Activated CD8-positive, alpha-beta T cell treated with anti-CD3 and anti-CD28 coated beads for 36 hours (primary cell): Measurements from ENCODE around the gene CDC14B. TPM values are rescaled to one million over a fixed set of nuclear protein-coding genes. Genes with fewer than 3 reads are reported as not detected.
"Not testable (repeated sequence)": the region's sequence is repeated elsewhere in the genome, so short reads cannot be mapped to it uniquely, and the experiment has no call there.

Experiments
- ATAC-seq: fragments of 200-7000 bp; cut with Tn5 transposase; one replicate; pipeline ENCODE4 v1.10.0; 2021; ENCODE audit warnings: mild to moderate bottlenecking, moderate library complexity
- CTCF ChIA-PET: fragments of 350-600 bp; sonication (Branson Sonifier 250); formaldehyde crosslinking; loops from one replicate; lab custom pipeline; 2021; ENCODE audit warnings: antibody characterized with exemption; lab: Charles Lee
- POLR2A ChIA-PET: fragments of 350-600 bp; sonication (Branson Sonifier 250); formaldehyde crosslinking; loops from one replicate; lab custom pipeline; 2021; ENCODE audit warnings: antibody characterized with exemption; lab: Charles Lee
- DNase-seq: peaks from one replicate; pipeline ENCODE4 v3.0.0-alpha.2; 2020
- H3K27ac Mint-ChIP-seq: one replicate; pipeline ENCODE4 v1.8.0; 2021; ENCODE audit warnings: mild to moderate bottlenecking, mixed read lengths
- H3K27me3 Mint-ChIP-seq: one replicate; pipeline ENCODE4 v1.8.0; 2021; ENCODE audit warnings: mixed read lengths
- H3K36me3 Mint-ChIP-seq: one replicate; pipeline ENCODE4 v1.8.0; 2021; ENCODE audit warnings: low read depth, mixed read lengths
- H3K4me1 Mint-ChIP-seq: one replicate; pipeline ENCODE4 v1.8.0; 2021; ENCODE audit warnings: low read depth, mixed read lengths
- H3K4me3 Mint-ChIP-seq: one replicate; pipeline ENCODE4 v1.8.0; 2021; ENCODE audit warnings: mild to moderate bottlenecking, moderate library complexity, mixed read lengths
- H3K9me3 Mint-ChIP-seq: one replicate; pipeline ENCODE4 v1.8.0; 2021; ENCODE audit warnings: mixed read lengths
- intact Hi-C: fragments of 100-400 bp; cut with micrococcal nuclease; formaldehyde crosslinking; loops from one replicate; pipeline ENCODE4 v1.10.0; 2022
- total RNA-seq, 2 experiments: library from RNA; stranded (reverse); gene quantifications; one replicate each; pipeline ENCODE4 v1.2.3, GENCODE V29; 2021
- TF ChIP-seq, protein P1 (sequence below): fragments of 200-600 bp; IDR thresholded peaks from one replicate; pipeline ENCODE4 v1.8.0; 2022; ENCODE audit warnings: antibody characterized with exemption, mild to moderate bottlenecking

Gene CDC14B
- total RNA-seq, 2 experiments from 2014 or later = 0.27 to 0.54 TPM

DNA sequence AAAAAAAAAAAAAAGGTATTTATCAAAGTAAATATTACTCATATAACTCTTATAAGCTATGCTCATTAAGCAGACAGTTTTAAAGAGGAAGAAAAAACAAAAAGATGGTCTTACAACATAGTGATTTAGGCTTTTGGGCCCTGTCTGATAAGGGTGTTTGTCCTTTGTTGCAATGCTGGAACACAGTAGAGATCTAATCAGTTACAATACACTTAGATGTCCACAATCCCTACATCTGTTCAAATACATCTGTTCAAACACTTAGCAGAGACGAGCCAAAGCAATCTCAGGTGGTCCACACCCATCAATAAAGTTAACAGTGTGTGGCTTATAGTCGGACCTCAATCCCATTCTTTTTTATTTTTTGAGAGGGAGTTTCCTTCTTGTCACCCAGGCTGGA is 24.5 kb upstream of the CDC14B start:
- TF ChIP-seq, protein P1, sequence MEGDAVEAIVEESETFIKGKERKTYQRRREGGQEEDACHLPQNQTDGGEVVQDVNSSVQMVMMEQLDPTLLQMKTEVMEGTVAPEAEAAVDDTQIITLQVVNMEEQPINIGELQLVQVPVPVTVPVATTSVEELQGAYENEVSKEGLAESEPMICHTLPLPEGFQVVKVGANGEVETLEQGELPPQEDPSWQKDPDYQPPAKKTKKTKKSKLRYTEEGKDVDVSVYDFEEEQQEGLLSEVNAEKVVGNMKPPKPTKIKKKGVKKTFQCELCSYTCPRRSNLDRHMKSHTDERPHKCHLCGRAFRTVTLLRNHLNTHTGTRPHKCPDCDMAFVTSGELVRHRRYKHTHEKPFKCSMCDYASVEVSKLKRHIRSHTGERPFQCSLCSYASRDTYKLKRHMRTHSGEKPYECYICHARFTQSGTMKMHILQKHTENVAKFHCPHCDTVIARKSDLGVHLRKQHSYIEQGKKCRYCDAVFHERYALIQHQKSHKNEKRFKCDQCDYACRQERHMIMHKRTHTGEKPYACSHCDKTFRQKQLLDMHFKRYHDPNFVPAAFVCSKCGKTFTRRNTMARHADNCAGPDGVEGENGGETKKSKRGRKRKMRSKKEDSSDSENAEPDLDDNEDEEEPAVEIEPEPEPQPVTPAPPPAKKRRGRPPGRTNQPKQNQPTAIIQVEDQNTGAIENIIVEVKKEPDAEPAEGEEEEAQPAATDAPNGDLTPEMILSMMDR = no peak
- POLR2A ChIA-PET = no interaction called here
- intact Hi-C loops = no loop called here
- Mint-ChIP-seq H3K36me3 (peaks cover 8% of the 10 kb centered on the region), H3K27me3 (no peaks in the 10 kb centered on the region), H3K4me1 (no peaks in the 10 kb centered on the region), H3K27ac (no peak overlapping the region), H3K9me3 (no peaks in the 10 kb centered on the region), H3K4me3 (no peak overlapping the region)
- no peak for ATAC-seq
- CTCF ChIA-PET = no interaction called here
- no peak for DNase-seq

DNA sequence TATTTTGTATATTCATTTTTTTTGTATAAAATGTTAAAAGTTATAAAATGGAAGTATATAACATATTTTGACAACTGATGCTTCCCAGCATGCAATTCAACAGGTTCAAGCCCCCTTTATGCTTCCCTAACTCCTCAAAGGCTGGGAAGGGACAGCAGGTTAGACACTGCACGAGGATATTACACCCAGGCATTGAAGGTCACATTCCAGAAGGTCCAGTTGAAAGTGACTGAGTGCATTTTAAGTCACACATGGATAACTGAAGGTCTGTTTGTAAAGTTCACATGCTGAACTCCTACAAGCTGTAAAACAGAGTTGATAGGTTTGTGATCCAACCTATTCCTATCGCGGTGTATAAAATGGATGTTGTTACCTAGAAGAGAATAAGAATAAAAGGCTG is 21.9 kb upstream of the CDC14B start:
- H3K36me3 Mint-ChIP-seq = peaks cover 6% of the 10 kb centered on the region

DNA sequence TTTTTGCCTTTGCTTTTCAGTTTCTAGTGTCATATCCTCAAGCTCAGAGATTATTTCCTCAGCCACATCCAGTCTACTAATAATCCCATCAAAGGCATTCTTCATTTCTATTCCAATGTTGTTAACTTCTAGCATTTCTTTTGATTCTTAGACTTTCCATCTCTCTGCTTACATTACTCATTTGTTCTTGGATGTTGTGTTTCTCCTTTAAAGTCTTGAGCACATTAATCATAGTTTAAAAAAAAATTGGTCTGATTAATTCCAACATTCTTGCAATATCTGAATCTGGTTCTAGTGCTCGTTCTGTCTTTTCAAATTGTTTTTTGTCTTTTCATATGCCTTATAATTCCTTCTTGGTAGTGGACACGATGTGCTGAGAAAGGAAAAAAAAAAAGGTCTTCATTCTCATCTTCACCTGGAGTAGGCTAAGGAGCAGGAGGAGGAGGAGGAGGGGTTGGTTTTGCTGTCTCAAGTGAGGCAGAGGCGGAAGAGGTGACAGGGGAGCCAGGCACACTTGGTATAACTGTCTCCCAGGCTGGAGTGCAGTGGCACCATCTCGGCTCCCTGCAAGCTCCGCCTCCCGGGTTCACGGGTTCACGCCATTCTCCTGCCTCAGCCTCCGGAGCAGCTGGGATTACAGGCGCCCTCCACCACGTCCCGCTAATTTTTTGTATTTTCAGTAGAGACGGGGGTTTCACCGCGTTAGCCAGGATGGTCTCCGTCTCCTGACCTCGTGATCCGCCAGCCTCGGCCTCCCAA is 19.1 kb upstream of the CDC14B start:
- no peak for DNase-seq
- H3K27me3 Mint-ChIP-seq = peaks cover 5% of the 10 kb centered on the region
- TF ChIP-seq, protein P1 = no peak
- no peak overlapping the region for H3K27ac Mint-ChIP-seq
- intact Hi-C loops = no loop called here
- ChIA-PET CTCF (no interaction called here), POLR2A (no interaction called here)
- H3K9me3 Mint-ChIP-seq = no peaks in the 10 kb centered on the region
- H3K36me3 Mint-ChIP-seq = peaks cover 2% of the 10 kb centered on the region
- no peaks in the 10 kb centered on the region for H3K4me1 Mint-ChIP-seq
- ATAC-seq = no peak
- no peak overlapping the region for H3K4me3 Mint-ChIP-seq

More for the DNA sequence above, 21.9 kb upstream of the CDC14B start:
- Mint-ChIP-seq H3K4me3 (no peak overlapping the region), H3K9me3 (no peaks in the 10 kb centered on the region), H3K27me3 (peaks cover 2% of the 10 kb centered on the region), H3K27ac (no peak overlapping the region), H3K4me1 (no peaks in the 10 kb centered on the region)
- TF ChIP-seq, protein P1 = no peak
- no peak for ATAC-seq
- CTCF ChIA-PET = interaction anchor here (0.9 to 1.7 kb wide), 3 partner anchors 25 to 324 kb away, joined by 3 to 5 read pairs (median 3); no protein-coding TSS in a partner anchor
- intact Hi-C loops = no loop called here
- POLR2A ChIA-PET = interaction anchor here (1.4 kb wide), 1 partner anchor 23 kb away, joined by 5 read pairs; no protein-coding TSS in a partner anchor
- DNase-seq = no peak

DNA sequence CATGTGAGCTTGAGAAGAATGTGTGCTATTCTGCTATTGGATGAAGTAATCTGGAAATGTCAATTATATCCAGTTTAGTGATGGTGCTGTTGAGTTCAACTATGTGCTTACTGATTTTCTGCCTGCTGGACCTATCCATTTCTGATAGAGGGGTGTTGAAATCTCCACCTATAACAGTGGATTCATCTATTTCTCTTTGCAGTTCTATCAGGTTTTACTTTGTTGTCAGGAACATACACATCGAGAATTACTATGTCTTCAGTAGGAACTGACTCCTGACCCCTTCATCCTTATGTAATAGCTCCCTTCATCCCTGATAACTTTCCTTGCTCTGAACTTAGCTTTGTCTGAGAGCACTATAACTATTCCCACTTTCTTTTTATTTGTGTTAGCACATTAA is 16.7 kb upstream of the CDC14B start:
- ChIA-PET CTCF (interaction anchor here (0.9 to 1.3 kb wide), 2 partner anchors 307 to 309 kb away, joined by 3 read pairs; no protein-coding TSS in a partner anchor), POLR2A (no interaction called here)
- Mint-ChIP-seq H3K9me3 (no peaks in the 10 kb centered on the region), H3K36me3 (no peaks in the 10 kb centered on the region), H3K27ac (no peak overlapping the region), H3K4me1 (no peaks in the 10 kb centered on the region), H3K27me3 (peaks cover 12% of the 10 kb centered on the region), H3K4me3 (no peak overlapping the region)
- ATAC-seq (no peak), DNase-seq (no peak)
- TF ChIP-seq, protein P1 = no peak
- intact Hi-C loops = no loop called here

DNA sequence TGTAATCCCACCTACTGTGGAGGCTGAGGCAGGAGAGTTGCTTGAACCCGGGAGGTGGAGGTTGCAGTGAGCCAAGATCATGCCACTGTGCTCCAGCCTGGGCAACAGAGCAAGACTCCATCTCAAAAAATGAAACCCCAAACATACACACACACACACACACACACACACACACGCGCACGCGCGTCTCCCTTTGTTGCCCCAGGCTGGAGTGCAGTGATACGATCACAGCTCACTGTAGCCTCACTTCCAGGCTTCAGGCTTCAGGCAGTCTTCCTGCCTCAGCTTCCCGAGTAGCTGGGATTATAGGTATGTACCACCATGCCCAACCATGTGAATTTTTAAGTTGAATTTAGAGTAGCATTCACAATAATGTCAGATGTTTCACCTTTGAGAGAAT is 13.9 kb upstream of the CDC14B start:
- H3K27ac Mint-ChIP-seq, H3K9me3 Mint-ChIP-seq, ATAC-seq, intact Hi-C loops, H3K4me1 Mint-ChIP-seq, DNase-seq, H3K36me3 Mint-ChIP-seq, H3K4me3 Mint-ChIP-seq, POLR2A ChIA-PET: not testable (repeated sequence)
- peaks cover 20% of the 10 kb centered on the region for H3K27me3 Mint-ChIP-seq
- CTCF ChIA-PET = interaction anchor here (1.0 to 1.2 kb wide), 3 partner anchors 18 to 402 kb away, joined by 3 to 4 read pairs (median 3); no protein-coding TSS in a partner anchor
